Raji (cell line): Measurements from ENCODE around the gene BCL7C.
A peak's percentile ranks its signal among the peaks of the same experiment; 100 is the strongest.

Experiments used
- POLR2A ChIP-seq: IDR thresholded peaks from 2 replicates; pipeline ENCODE4 v1.6.1; 2011; ENCODE audit warnings: low read depth, low read length, control low read depth; ENCODE audit not compliant: insufficient read depth

The BCL7C gene

DNA sequence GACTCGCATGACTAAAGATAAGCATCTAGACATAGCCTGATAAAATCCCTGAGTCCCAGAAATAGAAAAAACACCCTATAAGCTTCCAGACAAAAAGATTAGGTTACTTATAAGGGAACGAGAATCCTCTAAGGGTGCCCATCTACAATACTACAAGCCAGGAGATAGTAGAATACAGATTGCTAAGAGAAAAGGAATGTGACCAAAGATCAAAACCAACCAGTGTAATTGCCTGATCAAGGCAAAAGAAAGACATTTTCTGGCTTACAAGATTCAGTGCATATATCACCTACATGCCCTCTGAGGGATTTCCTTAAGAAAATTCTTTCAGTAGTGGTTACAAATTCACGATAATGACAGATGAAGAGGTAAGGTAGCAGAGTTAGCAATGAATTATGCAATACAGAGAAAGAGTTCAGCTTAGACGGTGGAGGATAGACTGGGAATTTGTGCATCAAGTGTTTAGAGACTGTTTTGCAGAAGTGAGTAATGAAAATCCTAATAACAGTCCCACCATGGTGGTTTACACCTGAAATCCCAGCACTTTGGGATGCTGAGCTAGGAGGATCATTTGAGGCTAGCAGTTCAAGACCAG lies 35.0 kb downstream of the BCL7C start:
- TF ChIP-seq POLR2A: no peak

DNA sequence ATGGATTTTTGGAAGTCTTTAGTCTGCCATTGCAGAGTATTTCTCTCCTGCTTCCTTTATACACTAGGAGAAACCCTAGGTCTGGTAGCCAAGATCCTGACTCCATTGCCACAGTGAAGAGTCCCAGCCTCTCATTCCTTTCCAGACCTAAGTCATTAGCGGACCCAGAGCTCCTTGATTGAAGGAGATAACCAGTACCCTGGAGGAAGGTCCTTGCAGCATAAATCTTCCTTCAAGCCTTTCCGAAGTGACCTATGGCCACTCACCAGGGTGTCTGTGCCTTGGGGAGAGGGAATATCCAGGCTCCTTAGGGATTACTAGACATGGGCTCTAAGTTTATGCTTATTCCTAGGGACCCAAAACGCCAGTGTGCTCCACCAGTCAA lies 35.8 kb downstream of the BCL7C start:
- no peak for TF ChIP-seq POLR2A

GRCh38 chr16:30853758-30854157 lies 40.1 kb downstream of the BCL7C start:
- no peak for TF ChIP-seq POLR2A

GRCh38 chr16:30850246-30850645 lies 43.6 kb downstream of the BCL7C start:
- TF ChIP-seq POLR2A: no peak

- TF ChIP-seq POLR2A: no peak
Observed at GRCh38 chr16:30846649-30847402, 47.1 kb downstream of the BCL7C start.

- TF ChIP-seq POLR2A: peak; percentile 38; the same call in 1 of the 2 replicates
Observed at GRCh38 chr16:30844671-30845449, 49.0 kb downstream of the BCL7C start.

GRCh38 chr16:30844346-30844670 lies 49.6 kb downstream of the BCL7C start:
- TF ChIP-seq POLR2A: no peak

DNA sequence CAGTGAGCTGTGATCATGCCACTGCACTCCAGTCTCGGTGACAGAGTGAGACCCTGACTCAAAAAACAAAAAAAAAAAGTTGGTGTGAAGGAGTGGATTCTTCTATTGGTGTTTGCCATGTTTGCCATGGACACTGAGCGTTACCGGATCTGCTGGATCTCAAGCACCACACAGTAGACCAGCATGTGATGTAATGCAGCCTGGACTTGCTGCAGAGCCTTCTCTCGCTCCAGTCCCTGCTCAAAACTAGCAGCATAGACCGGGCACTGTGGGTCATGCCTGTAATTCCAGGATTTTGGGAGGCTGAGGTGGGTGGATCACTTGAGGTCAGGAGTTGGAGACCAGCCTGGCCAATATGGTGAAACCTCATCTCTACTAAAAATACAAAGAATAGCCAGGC lies 50.4 kb downstream of the BCL7C start:
- no peak for TF ChIP-seq POLR2A

DNA sequence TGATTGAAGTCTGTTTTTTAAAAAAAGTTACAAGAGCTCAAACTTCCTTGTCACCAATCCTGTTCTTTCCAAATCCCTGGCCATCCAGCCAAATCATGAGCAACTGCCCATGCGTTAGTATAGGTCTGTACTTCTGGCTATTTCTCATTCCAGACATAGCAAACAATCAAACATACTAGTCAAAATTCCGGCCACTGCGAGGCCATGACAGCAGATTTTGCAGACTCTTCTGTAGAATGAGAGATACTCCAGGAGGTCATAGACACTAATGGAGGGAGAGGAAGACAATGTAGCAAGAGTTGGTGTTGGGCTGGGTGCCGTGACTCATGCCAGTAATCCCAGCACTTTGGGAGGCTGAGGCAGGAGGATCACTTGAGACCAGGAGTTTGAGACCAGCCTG lies 50.9 kb downstream of the BCL7C start:
- TF ChIP-seq POLR2A: no peak

DNA sequence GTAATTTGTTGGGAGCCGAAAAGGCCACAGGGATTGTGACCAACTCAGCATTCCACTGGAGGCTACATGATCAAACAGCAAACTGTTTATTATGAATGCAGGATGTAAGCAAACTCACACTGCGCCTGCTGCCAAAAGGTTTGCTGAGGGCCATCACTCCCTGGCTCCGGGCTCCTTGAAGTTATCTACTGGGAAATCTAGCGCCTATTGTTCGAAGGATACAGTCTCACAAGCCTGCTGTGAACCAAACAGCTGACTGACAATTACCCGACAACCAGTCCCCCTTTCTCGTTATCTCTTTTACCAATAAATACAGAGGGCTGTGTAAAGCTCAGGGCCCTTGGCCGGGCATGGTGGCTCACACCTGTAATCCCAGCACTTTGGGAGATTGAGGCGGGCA lies 52.5 kb downstream of the BCL7C start:
- no peak for TF ChIP-seq POLR2A

- TF ChIP-seq POLR2A: no peak
Observed at GRCh38 chr16:30840611-30841010, 53.3 kb downstream of the BCL7C start.

DNA sequence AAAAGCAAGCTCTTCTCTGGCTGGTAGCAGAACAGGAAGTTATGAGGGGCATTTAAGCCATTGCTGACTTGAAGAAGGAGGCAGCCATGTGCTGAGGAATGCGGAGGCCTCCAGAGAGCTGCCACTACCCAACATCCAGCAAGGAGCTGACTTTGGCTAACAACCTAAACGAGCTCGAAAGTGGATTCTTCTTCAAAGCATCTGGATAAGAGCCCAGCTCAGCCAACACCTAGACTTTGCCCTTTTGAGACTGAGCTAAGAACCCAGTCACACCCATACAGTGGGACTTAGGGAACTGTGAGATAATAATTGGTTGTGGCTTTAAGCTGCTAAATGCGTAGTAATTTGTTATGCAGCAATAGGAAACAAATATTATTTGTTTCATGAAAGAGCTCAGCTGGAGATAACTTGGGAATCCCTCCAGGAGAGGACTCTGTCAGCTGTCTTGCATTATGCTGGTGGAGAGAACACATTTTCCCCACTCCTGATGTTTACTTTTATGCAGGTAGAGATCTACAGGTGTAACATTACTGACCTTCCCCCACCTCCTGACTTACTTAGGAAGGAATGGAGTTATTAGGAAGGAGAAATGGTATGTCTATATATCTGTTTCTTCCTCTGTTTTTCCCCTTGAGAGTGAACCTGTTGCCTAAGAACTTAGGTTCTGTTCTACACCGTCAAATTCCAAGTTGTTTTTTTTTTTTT lies 54.2 kb downstream of the BCL7C start:
- TF ChIP-seq POLR2A: no peak

- TF ChIP-seq POLR2A: no peak
Observed at GRCh38 chr16:30838876-30839471, 54.9 kb downstream of the BCL7C start.

- TF ChIP-seq POLR2A: no peak
Observed at GRCh38 chr16:30837904-30838303, 56.0 kb downstream of the BCL7C start.
